Liver (tissue), 10 donors: ENCODE measurements around the gene CENPT. TPM values are rescaled to one million over a fixed set of nuclear protein-coding genes. Genes with fewer than 3 reads are reported as not detected.

Source experiments
- DNase-seq: peaks from one replicate; pipeline ENCODE4 v3.0.0-alpha.2; 2017; ENCODE audit warnings: low spot score
- H3K27ac ChIP-seq, 2 donors: one replicate each; pipeline ENCODE4 v1.7.0; 2013; ENCODE audit warnings: inconsistent platforms in 2 of 2, low read length in 2 of 2, control low read depth in 1 of 2, low read depth in 1 of 2, mild to moderate bottlenecking in 1 of 2
- H3K27me3 ChIP-seq, 4 donors: one replicate each; pipeline versions ENCODE4 v1.6.1 to v1.7.0; 2013; ENCODE audit warnings: low read length in 3 of 4, inconsistent platforms in 1 of 4, mild to moderate bottlenecking in 1 of 4, moderate library complexity in 1 of 4; ENCODE audit not compliant: control insufficient read depth in 4 of 4, insufficient read depth in 4 of 4
- H3K36me3 ChIP-seq, 4 donors: one replicate each; pipeline versions ENCODE4 v1.6.1 to v1.7.0; 2013; ENCODE audit warnings: low read length in 3 of 4, mild to moderate bottlenecking in 3 of 4, low read depth in 1 of 4, moderate library complexity in 1 of 4; ENCODE audit not compliant: control insufficient read depth in 4 of 4, insufficient read depth in 3 of 4
- H3K4me1 ChIP-seq, 4 donors: one replicate each; pipeline versions ENCODE4 v1.6.1 to v1.7.0; 2013; ENCODE audit warnings: low read length in 3 of 4, mild to moderate bottlenecking in 3 of 4, moderate library complexity in 1 of 4; ENCODE audit not compliant: control insufficient read depth in 4 of 4, insufficient read depth in 4 of 4
- H3K4me3 ChIP-seq, 3 donors: one replicate each; pipeline versions ENCODE4 v1.6.1 to v1.7.0; 2013; ENCODE audit warnings: low read length in 3 of 3, control low read depth in 1 of 3, low read depth in 1 of 3, mild to moderate bottlenecking in 1 of 3
- H3K9ac ChIP-seq, 2 donors: one replicate each; pipeline ENCODE4 v1.7.0; 2013; ENCODE audit warnings: low read length in 2 of 2, mild to moderate bottlenecking in 2 of 2, moderate library complexity in 2 of 2, control low read depth in 1 of 2, low read depth in 1 of 2
- H3K9me3 ChIP-seq, 4 donors: one replicate each; pipeline versions ENCODE4 v1.6.1 to v1.7.0; 2013; ENCODE audit warnings: low read length in 3 of 4; ENCODE audit not compliant: control insufficient read depth in 4 of 4
- EGR1 ChIP-seq, 2 donors: IDR thresholded peaks; 2 replicates each; pipeline ENCODE4 v1.6.1; 2016 to 2018; ENCODE audit warnings: antibody characterized with exemption in 2 of 2, low read depth in 2 of 2
- FOXA2 ChIP-seq: IDR thresholded peaks from 2 replicates; pipeline ENCODE4 v1.6.1; 2016; ENCODE audit warnings: antibody characterized with exemption
- HNF4A ChIP-seq, 2 donors: conservative IDR thresholded peaks; 2 replicates each; pipeline ENCODE4 v1.6.1; 2016; ENCODE audit warnings: antibody characterized with exemption in 2 of 2, mild to moderate bottlenecking in 2 of 2
- HNF4G ChIP-seq: IDR thresholded peaks from 2 replicates; pipeline ENCODE4 v1.6.1; 2016; ENCODE audit warnings: antibody characterized with exemption
- JUND ChIP-seq, 2 donors: IDR thresholded peaks; 2 replicates each; pipeline ENCODE4 v1.6.1; 2016; ENCODE audit warnings: antibody characterized with exemption in 2 of 2
- RXRA ChIP-seq, 2 donors: IDR thresholded peaks; 2 replicates each; pipeline ENCODE4 v1.6.1; 2017 to 2018; ENCODE audit warnings: antibody characterized with exemption in 2 of 2, mild to moderate bottlenecking in 1 of 2
- SP1 ChIP-seq: IDR thresholded peaks from 2 replicates; pipeline ENCODE4 v1.6.1; 2018; ENCODE audit warnings: antibody characterized with exemption, mild to moderate bottlenecking
- YY1 ChIP-seq: IDR thresholded peaks from 2 replicates; pipeline ENCODE4 v1.6.1; 2016; ENCODE audit warnings: antibody characterized with exemption, mild to moderate bottlenecking
- WGBS: extraction: QIAGEN DNeasy Blood & Tissue Kit; methylation state at CpG from one replicate; pipeline ENCODE4 v1.1.7; 2013; 5-methylcytosine and 5-hydroxymethylcytosine counted together
- polyA plus RNA-seq, 2 donors: library from polyadenylated mRNA; stranded (reverse) in 1 of 2; unstranded in 1 of 2; fragments of 200-250 nt in 1 of 2; fragments of >200 nt in 1 of 2; fragmentation: Nextera tagmentation in 1 of 2; extraction: Ambion mirVana in 1 of 2; gene quantifications; one replicate each; pipeline versions ENCODE4 v1.2.1 to v1.2.3, GENCODE V29; 2013 to 2015
- small RNA-seq: library from RNA; depleted of rRNA; stranded (forward); fragments of <200 nt; gene quantifications from one replicate; pipeline ENCODE3, GENCODE V24; 2014
- total RNA-seq, 2 donors: library from RNA; depleted of rRNA; stranded (reverse); fragments of >200 nt; gene quantifications; one replicate each; pipeline ENCODE4 v1.2.3, GENCODE V29; 2014
- TF ChIP-seq, protein P1 (sequence below): IDR thresholded peaks from 2 replicates; pipeline ENCODE4 v1.6.1; 2016; ENCODE audit warnings: antibody characterized with exemption
- TF ChIP-seq, protein P2 (sequence below): IDR thresholded peaks from 2 replicates; pipeline ENCODE4 v1.6.1; 2016; ENCODE audit warnings: antibody characterized with exemption
- TF ChIP-seq, protein P3 (sequence below): IDR thresholded peaks from 2 replicates; pipeline ENCODE4 v1.6.1; 2016; ENCODE audit warnings: antibody characterized with exemption, mild to moderate bottlenecking
- TF ChIP-seq, protein P4 (sequence below): IDR thresholded peaks from 2 replicates; pipeline ENCODE4 v1.6.1; 2016; ENCODE audit warnings: antibody characterized with exemption
- donor health status: healthy.
- donor health status: healthy.
- donor health status: healthy.
- donor health status: healthy.
- donor health status: healthy.

CENPT gene
- total and polyA plus RNA-seq, 4 donors: 11.4 to 26.9 (median 19.3) TPM

DNA sequence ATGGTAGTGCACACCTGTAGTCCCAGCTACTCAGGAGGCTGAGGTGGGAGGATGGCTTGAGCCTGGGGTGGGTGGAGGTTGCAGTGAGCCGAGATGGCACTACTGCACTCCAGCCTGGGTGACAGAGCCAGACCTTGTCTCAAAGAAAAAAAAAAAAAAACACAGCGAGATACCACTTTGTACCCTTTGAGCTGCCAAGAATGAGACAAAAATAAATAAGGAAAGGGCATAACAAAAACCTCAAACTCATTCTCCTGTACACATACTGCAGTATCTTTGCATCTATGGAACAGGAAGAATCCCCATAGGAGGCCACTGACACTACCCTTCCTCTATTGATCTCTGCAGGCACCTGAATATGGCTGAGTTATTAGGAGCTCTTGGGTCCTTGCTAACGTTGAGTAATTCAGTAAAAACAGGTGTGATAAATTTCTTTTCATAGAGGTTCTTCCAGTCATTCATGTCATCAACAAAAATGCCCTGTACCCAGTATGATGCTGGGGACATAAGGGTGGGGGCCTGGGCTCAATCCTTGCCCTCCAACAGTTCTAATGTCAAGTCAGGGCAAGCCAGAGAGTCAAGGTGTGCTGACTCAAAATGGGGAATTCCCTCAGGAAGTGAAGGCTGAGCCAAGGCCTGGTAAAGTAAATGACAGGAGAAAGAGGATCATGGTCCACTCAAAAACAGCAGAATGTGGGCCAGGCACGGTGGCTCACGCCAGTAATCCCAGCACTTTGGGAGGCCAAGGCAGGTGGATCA, 68.1 kb downstream of the CENPT start:
- TF ChIP-seq EGR1 (IDR thresholded peaks at IDR 0.05; ENCODE audit: low read depth in 2 of 2): no peak
- peak; percentile 46 for TF ChIP-seq SP1
- peak; percentile 36 for TF ChIP-seq FOXA2
- TF ChIP-seq, protein P1, sequence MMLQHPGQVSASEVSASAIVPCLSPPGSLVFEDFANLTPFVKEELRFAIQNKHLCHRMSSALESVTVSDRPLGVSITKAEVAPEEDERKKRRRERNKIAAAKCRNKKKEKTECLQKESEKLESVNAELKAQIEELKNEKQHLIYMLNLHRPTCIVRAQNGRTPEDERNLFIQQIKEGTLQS: no peak
- no peak for TF ChIP-seq YY1
- TF ChIP-seq HNF4A (conservative IDR thresholded peaks at IDR 0.05): peak in 1 of 2 donors; percentile 37
- TF ChIP-seq, protein P2, sequence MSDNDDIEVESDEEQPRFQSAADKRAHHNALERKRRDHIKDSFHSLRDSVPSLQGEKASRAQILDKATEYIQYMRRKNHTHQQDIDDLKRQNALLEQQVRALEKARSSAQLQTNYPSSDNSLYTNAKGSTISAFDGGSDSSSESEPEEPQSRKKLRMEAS: no peak
- peak in 1 of 2 donors; percentile 32 for TF ChIP-seq RXRA (IDR thresholded peaks at IDR 0.05)
- TF ChIP-seq, protein P3, sequence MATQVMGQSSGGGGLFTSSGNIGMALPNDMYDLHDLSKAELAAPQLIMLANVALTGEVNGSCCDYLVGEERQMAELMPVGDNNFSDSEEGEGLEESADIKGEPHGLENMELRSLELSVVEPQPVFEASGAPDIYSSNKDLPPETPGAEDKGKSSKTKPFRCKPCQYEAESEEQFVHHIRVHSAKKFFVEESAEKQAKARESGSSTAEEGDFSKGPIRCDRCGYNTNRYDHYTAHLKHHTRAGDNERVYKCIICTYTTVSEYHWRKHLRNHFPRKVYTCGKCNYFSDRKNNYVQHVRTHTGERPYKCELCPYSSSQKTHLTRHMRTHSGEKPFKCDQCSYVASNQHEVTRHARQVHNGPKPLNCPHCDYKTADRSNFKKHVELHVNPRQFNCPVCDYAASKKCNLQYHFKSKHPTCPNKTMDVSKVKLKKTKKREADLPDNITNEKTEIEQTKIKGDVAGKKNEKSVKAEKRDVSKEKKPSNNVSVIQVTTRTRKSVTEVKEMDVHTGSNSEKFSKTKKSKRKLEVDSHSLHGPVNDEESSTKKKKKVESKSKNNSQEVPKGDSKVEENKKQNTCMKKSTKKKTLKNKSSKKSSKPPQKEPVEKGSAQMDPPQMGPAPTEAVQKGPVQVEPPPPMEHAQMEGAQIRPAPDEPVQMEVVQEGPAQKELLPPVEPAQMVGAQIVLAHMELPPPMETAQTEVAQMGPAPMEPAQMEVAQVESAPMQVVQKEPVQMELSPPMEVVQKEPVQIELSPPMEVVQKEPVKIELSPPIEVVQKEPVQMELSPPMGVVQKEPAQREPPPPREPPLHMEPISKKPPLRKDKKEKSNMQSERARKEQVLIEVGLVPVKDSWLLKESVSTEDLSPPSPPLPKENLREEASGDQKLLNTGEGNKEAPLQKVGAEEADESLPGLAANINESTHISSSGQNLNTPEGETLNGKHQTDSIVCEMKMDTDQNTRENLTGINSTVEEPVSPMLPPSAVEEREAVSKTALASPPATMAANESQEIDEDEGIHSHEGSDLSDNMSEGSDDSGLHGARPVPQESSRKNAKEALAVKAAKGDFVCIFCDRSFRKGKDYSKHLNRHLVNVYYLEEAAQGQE: no peak
- peak in 1 of 2 donors; percentile 16 for TF ChIP-seq JUND (IDR thresholded peaks at IDR 0.05)
- no peak for TF ChIP-seq HNF4G
- TF ChIP-seq, protein P4, sequence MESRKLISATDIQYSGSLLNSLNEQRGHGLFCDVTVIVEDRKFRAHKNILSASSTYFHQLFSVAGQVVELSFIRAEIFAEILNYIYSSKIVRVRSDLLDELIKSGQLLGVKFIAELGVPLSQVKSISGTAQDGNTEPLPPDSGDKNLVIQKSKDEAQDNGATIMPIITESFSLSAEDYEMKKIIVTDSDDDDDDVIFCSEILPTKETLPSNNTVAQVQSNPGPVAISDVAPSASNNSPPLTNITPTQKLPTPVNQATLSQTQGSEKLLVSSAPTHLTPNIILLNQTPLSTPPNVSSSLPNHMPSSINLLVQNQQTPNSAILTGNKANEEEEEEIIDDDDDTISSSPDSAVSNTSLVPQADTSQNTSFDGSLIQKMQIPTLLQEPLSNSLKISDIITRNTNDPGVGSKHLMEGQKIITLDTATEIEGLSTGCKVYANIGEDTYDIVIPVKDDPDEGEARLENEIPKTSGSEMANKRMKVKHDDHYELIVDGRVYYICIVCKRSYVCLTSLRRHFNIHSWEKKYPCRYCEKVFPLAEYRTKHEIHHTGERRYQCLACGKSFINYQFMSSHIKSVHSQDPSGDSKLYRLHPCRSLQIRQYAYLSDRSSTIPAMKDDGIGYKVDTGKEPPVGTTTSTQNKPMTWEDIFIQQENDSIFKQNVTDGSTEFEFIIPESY: no peak
- Histone ChIP-seq H3K4me3 (no peak overlapping the region), H3K36me3 (peaks cover 0 to 8% (median 0%) of the 10 kb centered on the region in 4 donors), H3K9me3 (no peaks in the 10 kb centered on the region), H3K27me3 (no peaks in the 10 kb centered on the region), H3K9ac (no peak overlapping the region), H3K27ac (peak overlapping the region; percentile 67 to 71), H3K4me1 (peaks cover 11 to 47% (median 38%) of the 10 kb centered on the region in 4 donors)
- DNase-seq: no peak
- WGBS: 33% methylated on average over 5 of the region's 5 CpGs

Small RNA genes within 50 kb of the gene (small RNA-seq; reads per million reads assigned to genes)
- gene AC040162.2 (not detected), gene NRN1L (not detected)

Other genes with a start within 250 kb of the CENPT start
- gene CARMIL2, start 202.5 kb downstream of the CENPT start, total RNA-seq: 1 to 10 TPM in 1 of 2 donors, under 1 TPM in 1; 0.51 to 1.3 TPM
- under 1 TPM in 1 of 2 donors, not detected in 1; 0.39 TPM for gene CARMIL2, start 202.5 kb downstream of the CENPT start, polyA plus RNA-seq
- 1 to 10 TPM; 4.3 to 5.6 TPM for gene ACD, start 187.4 kb downstream of the CENPT start, total RNA-seq
- gene ACD, start 187.4 kb downstream of the CENPT start, polyA plus RNA-seq: 1 to 10 TPM; 4.7 to 5.6 TPM
- gene PARD6A, start 186.7 kb downstream of the CENPT start, total RNA-seq: 1 to 10 TPM in 1 of 2 donors, under 1 TPM in 1; 0.42 to 1.4 TPM
- gene PARD6A, start 186.7 kb downstream of the CENPT start, polyA plus RNA-seq: 1 to 10 TPM; 2.2 to 2.4 TPM
- 1 to 10 TPM; 3.0 to 7.8 TPM for gene ENKD1, start 180.9 kb downstream of the CENPT start, total RNA-seq
- gene ENKD1, start 180.9 kb downstream of the CENPT start, polyA plus RNA-seq: 1 to 10 TPM; 2.6 to 6.5 TPM
- 1 to 10 TPM; 1.2 to 1.9 TPM for gene C16orf86, start 180.9 kb downstream of the CENPT start, total RNA-seq
- 1 to 10 TPM; 2.3 to 2.6 TPM for gene C16orf86, start 180.9 kb downstream of the CENPT start, polyA plus RNA-seq
- 10 to 100 TPM; 12.7 to 48.8 TPM for gene GFOD2, start 128.4 kb downstream of the CENPT start, total RNA-seq
- 10 to 100 TPM; 20.7 to 37.1 TPM for gene GFOD2, start 128.4 kb downstream of the CENPT start, polyA plus RNA-seq
- gene RANBP10, start 41.1 kb downstream of the CENPT start, total RNA-seq: 10 to 100 TPM in 1 of 2 donors, 1 to 10 TPM in 1; 9.8 to 12.8 TPM
- 10 to 100 TPM; 14.9 to 15.5 TPM for gene RANBP10, start 41.1 kb downstream of the CENPT start, polyA plus RNA-seq
- gene TSNAXIP1, start 40.8 kb downstream of the CENPT start, total RNA-seq: under 1 TPM; 0.09 to 0.75 TPM
- 1 to 10 TPM in 1 of 2 donors, under 1 TPM in 1; 0.62 to 1.5 TPM for gene TSNAXIP1, start 40.8 kb downstream of the CENPT start, polyA plus RNA-seq
- 10 to 100 TPM; 14.1 to 19.7 TPM for gene THAP11, start 5.4 kb downstream of the CENPT start, total RNA-seq
- 1 to 10 TPM; 6.7 to 9.5 TPM for gene THAP11, start 5.4 kb downstream of the CENPT start, polyA plus RNA-seq
- gene NUTF2, start 760 bp downstream of the CENPT start, total RNA-seq: 10 to 100 TPM; 27.4 to 69.5 TPM
- gene NUTF2, start 760 bp downstream of the CENPT start, polyA plus RNA-seq: 10 to 100 TPM; 51.0 to 58.7 TPM
- 10 to 100 TPM; 22.9 to 26.8 TPM for gene EDC4, start 25.4 kb upstream of the CENPT start, total RNA-seq
- 10 to 100 TPM; 17.7 to 20.3 TPM for gene EDC4, start 25.4 kb upstream of the CENPT start, polyA plus RNA-seq
- gene NRN1L, start 37.2 kb upstream of the CENPT start, total RNA-seq: under 1 TPM; 0.14 to 0.33 TPM
- gene NRN1L, start 37.2 kb upstream of the CENPT start, polyA plus RNA-seq: under 1 TPM; 0.23 to 0.24 TPM
- 10 to 100 TPM; 14.0 to 23.8 TPM for gene PSKH1, start 45.6 kb upstream of the CENPT start, total RNA-seq
- 10 to 100 TPM in 1 of 2 donors, 1 to 10 TPM in 1; 8.3 to 13.7 TPM for gene PSKH1, start 45.6 kb upstream of the CENPT start, polyA plus RNA-seq
- under 1 TPM; 0.09 to 0.50 TPM for gene CTRL, start 84.2 kb upstream of the CENPT start, total RNA-seq
- gene CTRL, start 84.2 kb upstream of the CENPT start, polyA plus RNA-seq: 1 to 10 TPM in 1 of 2 donors, under 1 TPM in 1; 0.09 to 5.0 TPM
- gene PSMB10, start 89.2 kb upstream of the CENPT start, total RNA-seq: 10 to 100 TPM; 24.8 to 36.3 TPM
- gene PSMB10, start 89.2 kb upstream of the CENPT start, polyA plus RNA-seq: 10 to 100 TPM; 28.4 to 48.2 TPM
- gene LCAT, start 96.4 kb upstream of the CENPT start, total RNA-seq: 10 to 100 TPM; 45.7 to 87.3 TPM
- gene LCAT, start 96.4 kb upstream of the CENPT start, polyA plus RNA-seq: 100 to 1,000 TPM; 140 to 201 TPM
- 10 to 100 TPM; 20.0 to 37.3 TPM for gene SLC12A4, start 120.9 kb upstream of the CENPT start, total RNA-seq
- 10 to 100 TPM in 1 of 2 donors, 1 to 10 TPM in 1; 8.0 to 14.1 TPM for gene SLC12A4, start 120.9 kb upstream of the CENPT start, polyA plus RNA-seq
- gene DPEP3, start 132.8 kb upstream of the CENPT start, total RNA-seq: under 1 TPM; 0.08 to 0.37 TPM
- under 1 TPM in 1 of 2 donors, not detected in 1; 0.22 TPM for gene DPEP3, start 132.8 kb upstream of the CENPT start, polyA plus RNA-seq
- gene DPEP2, start 151.8 kb upstream of the CENPT start, total RNA-seq: 1 to 10 TPM; 1.9 to 2.4 TPM
- 1 to 10 TPM; 1.4 to 1.9 TPM for gene DPEP2, start 151.8 kb upstream of the CENPT start, polyA plus RNA-seq
- not detected for gene DPEP2NB, start 168.2 kb upstream of the CENPT start, total RNA-seq
- not detected for gene DPEP2NB, start 168.2 kb upstream of the CENPT start, polyA plus RNA-seq
- gene DDX28, start 175.5 kb upstream of the CENPT start, total RNA-seq: 1 to 10 TPM; 7.6 to 8.4 TPM
- 10 to 100 TPM in 1 of 2 donors, 1 to 10 TPM in 1; 8.4 to 11.6 TPM for gene DDX28, start 175.5 kb upstream of the CENPT start, polyA plus RNA-seq
- 10 to 100 TPM in 1 of 2 donors, 1 to 10 TPM in 1; 7.2 to 10.7 TPM for gene DUS2, start 175.6 kb upstream of the CENPT start, total RNA-seq
- 1 to 10 TPM; 6.9 to 8.6 TPM for gene DUS2, start 175.6 kb upstream of the CENPT start, polyA plus RNA-seq
- 10 to 100 TPM; 20.9 to 21.2 TPM for gene NFATC3, start 237.7 kb upstream of the CENPT start, total RNA-seq
- 10 to 100 TPM in 1 of 2 donors, 1 to 10 TPM in 1; 9.7 to 12.6 TPM for gene NFATC3, start 237.7 kb upstream of the CENPT start, polyA plus RNA-seq